ENCODE data around the gene PCIF1. TPM values are rescaled to one million over a fixed set of nuclear protein-coding genes. Genes with fewer than 3 reads are reported as not detected.

PCIF1 gene
- total and polyA plus RNA-seq, 8 donors: 13.3 to 34.9 (median 18.7) TPM

GRCh38 chr20:45893831-45894230, 40.7 kb upstream of the PCIF1 start:
- Histone ChIP-seq H3K9me3 (no peaks in the 10 kb centered on the region), H3K36me3 (peaks cover 0 to 4% (median 0%) of the 10 kb centered on the region in 3 donors), H3K4me3 (no peak overlapping the region), H3K27ac (no peak overlapping the region), H3K4me1 (peaks cover 3 to 4% (median 4%) of the 10 kb centered on the region in 3 donors), H3K27me3 (no peaks in the 10 kb centered on the region)
- DNase-seq (no peak), ATAC-seq (no peak), FAIRE-seq (no peak)
- WGBS, 2 donors: 88 to 93% methylated on average over 4 of the region's 4 CpGs
- intact Hi-C loops (cut with DNase I): no loop called here
- no peak for TF ChIP-seq CTCF (IDR thresholded peaks at IDR 0.05)

- peaks cover 3 to 4% (median 4%) of the 10 kb centered on the region in 3 donors for H3K4me1 ChIP-seq
- H3K9me3 ChIP-seq: no peaks in the 10 kb centered on the region
- H3K4me3 ChIP-seq: no peak overlapping the region
- 78 to 85% methylated on average over 12 of the region's 12 CpGs for WGBS, 2 donors
- DNase-seq (no peak), ATAC-seq (no peak), FAIRE-seq (no peak)
- peaks cover 0 to 4% (median 0%) of the 10 kb centered on the region in 3 donors for H3K36me3 ChIP-seq
- intact Hi-C loops (cut with DNase I): no loop called here
- no peaks in the 10 kb centered on the region for H3K27me3 ChIP-seq
- H3K27ac ChIP-seq: no peak overlapping the region
- no peak for TF ChIP-seq CTCF (IDR thresholded peaks at IDR 0.05)
Measured at GRCh38 chr20:45894797-45895196, 39.7 kb upstream of the PCIF1 start.

- Histone ChIP-seq H3K27ac (no peak overlapping the region), H3K27me3 (no peaks in the 10 kb centered on the region), H3K4me3 (no peak overlapping the region), H3K36me3 (peaks cover 0 to 16% (median 0%) of the 10 kb centered on the region in 3 donors), H3K9me3 (no peaks in the 10 kb centered on the region), H3K4me1 (peaks cover 3 to 4% (median 4%) of the 10 kb centered on the region in 3 donors)
- 92 to 93% methylated on average over 14 of the region's 14 CpGs for WGBS, 2 donors
- no peak for TF ChIP-seq CTCF (IDR thresholded peaks at IDR 0.05)
- DNase-seq (no peak), FAIRE-seq (no peak), ATAC-seq (no peak)
- intact Hi-C loops (cut with DNase I): no loop called here
Measured at GRCh38 chr20:45896641-45897161, 37.8 kb upstream of the PCIF1 start.

- 74 to 81% methylated on average over 2 of the region's 2 CpGs for WGBS, 2 donors
- Histone ChIP-seq H3K4me3 (no peak overlapping the region), H3K4me1 (peaks cover 0 to 4% (median 0%) of the 10 kb centered on the region in 3 donors), H3K36me3 (peaks cover 0 to 20% (median 0%) of the 10 kb centered on the region in 3 donors), H3K27me3 (no peaks in the 10 kb centered on the region), H3K9me3 (no peaks in the 10 kb centered on the region), H3K27ac (no peak overlapping the region)
- DNase-seq (no peak), FAIRE-seq (no peak), ATAC-seq (no peak)
- intact Hi-C loops (cut with DNase I): no loop called here
- TF ChIP-seq CTCF (IDR thresholded peaks at IDR 0.05): no peak
Measured at GRCh38 chr20:45897289-45897688, 37.2 kb upstream of the PCIF1 start.

GRCh38 chr20:45897692-45898091, 36.8 kb upstream of the PCIF1 start:
- no peak for TF ChIP-seq CTCF (IDR thresholded peaks at IDR 0.05)
- H3K27ac ChIP-seq: no peak overlapping the region
- no peaks in the 10 kb centered on the region for H3K9me3 ChIP-seq
- H3K27me3 ChIP-seq: no peaks in the 10 kb centered on the region
- H3K4me3 ChIP-seq: no peak overlapping the region
- H3K4me1 ChIP-seq: peaks cover 0 to 2% (median 0%) of the 10 kb centered on the region in 3 donors
- 92 to 93% methylated on average over 7 of the region's 7 CpGs for WGBS, 2 donors
- intact Hi-C loops (cut with DNase I): no loop called here
- DNase-seq (no peak), FAIRE-seq (no peak), ATAC-seq (no peak)
- H3K36me3 ChIP-seq: peaks cover 0 to 21% (median 0%) of the 10 kb centered on the region in 3 donors

Measured in pancreas (tissue), 10 donors.